Measurements from ENCODE around the gene RAB33B.
"Not testable (repeated sequence)": the region's sequence is repeated elsewhere in the genome, so short reads cannot be mapped to it uniquely, and the experiment has no call there.

- not testable (repeated sequence) for TF ChIP-seq CTCF, POLR2A (IDR thresholded peaks at IDR 0.05)
These were observed 10.6 kb downstream of the RAB33B start for GRCh38 chr4:139464512-139464911.
